DND-41 (cell line): ENCODE data around the gene GTPBP4.

Experiments
- EZH2 ChIP-seq: IDR thresholded peaks from 3 replicates; pipeline ENCODE4 v1.6.1; 2012; ENCODE audit warnings: borderline replicate concordance, low read depth, mild to moderate bottlenecking, moderate library complexity, low read length, inconsistent platforms; ENCODE audit not compliant: severe bottlenecking
- TF ChIP-seq, protein P1 (sequence below): IDR thresholded peaks from 2 replicates; pipeline ENCODE4 v1.5.1; 2012; ENCODE audit warnings: borderline replicate concordance, low read length, moderate library complexity, mild to moderate bottlenecking; ENCODE audit not compliant: poor library complexity, severe bottlenecking; ENCODE audit errors: extremely low read depth

DNA sequence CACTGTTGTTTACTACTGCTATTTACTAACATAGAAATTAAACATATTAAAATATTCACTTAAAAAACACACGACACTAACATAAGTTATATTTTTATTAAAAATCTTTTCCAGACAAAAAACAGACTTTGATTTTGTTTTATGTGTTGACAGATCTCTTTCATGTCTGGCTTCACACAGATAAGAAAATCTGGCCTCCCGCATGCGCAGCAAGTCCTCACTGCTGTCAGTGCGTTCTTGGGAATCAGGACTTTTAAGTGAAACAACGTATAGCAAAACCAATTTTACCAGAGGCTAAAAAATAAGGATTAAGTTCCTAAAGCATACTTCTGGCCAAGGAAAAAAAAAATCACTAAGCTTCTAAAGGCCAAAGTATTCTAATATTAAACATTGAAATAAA lies 61.9 kb downstream of the GTPBP4 start:
- TF ChIP-seq, protein P1, sequence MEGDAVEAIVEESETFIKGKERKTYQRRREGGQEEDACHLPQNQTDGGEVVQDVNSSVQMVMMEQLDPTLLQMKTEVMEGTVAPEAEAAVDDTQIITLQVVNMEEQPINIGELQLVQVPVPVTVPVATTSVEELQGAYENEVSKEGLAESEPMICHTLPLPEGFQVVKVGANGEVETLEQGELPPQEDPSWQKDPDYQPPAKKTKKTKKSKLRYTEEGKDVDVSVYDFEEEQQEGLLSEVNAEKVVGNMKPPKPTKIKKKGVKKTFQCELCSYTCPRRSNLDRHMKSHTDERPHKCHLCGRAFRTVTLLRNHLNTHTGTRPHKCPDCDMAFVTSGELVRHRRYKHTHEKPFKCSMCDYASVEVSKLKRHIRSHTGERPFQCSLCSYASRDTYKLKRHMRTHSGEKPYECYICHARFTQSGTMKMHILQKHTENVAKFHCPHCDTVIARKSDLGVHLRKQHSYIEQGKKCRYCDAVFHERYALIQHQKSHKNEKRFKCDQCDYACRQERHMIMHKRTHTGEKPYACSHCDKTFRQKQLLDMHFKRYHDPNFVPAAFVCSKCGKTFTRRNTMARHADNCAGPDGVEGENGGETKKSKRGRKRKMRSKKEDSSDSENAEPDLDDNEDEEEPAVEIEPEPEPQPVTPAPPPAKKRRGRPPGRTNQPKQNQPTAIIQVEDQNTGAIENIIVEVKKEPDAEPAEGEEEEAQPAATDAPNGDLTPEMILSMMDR = no peak
- no peak for TF ChIP-seq EZH2
